Skeletal muscle cell (primary cell): ENCODE data around the gene KCNJ3.

ENCODE experiments used
- DNase-seq: peaks from one replicate; pipeline ENCODE4 v3.0.0-alpha.2; 2010; ENCODE audit warnings: low read depth
- H3K4me3 ChIP-seq: 2 replicates; pipeline ENCODE4 v1.5.1; 2011; ENCODE audit warnings: low read depth, mild to moderate bottlenecking, control low read depth, low read length, moderate library complexity

Gene KCNJ3, protein sequence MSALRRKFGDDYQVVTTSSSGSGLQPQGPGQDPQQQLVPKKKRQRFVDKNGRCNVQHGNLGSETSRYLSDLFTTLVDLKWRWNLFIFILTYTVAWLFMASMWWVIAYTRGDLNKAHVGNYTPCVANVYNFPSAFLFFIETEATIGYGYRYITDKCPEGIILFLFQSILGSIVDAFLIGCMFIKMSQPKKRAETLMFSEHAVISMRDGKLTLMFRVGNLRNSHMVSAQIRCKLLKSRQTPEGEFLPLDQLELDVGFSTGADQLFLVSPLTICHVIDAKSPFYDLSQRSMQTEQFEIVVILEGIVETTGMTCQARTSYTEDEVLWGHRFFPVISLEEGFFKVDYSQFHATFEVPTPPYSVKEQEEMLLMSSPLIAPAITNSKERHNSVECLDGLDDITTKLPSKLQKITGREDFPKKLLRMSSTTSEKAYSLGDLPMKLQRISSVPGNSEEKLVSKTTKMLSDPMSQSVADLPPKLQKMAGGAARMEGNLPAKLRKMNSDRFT

DNA sequence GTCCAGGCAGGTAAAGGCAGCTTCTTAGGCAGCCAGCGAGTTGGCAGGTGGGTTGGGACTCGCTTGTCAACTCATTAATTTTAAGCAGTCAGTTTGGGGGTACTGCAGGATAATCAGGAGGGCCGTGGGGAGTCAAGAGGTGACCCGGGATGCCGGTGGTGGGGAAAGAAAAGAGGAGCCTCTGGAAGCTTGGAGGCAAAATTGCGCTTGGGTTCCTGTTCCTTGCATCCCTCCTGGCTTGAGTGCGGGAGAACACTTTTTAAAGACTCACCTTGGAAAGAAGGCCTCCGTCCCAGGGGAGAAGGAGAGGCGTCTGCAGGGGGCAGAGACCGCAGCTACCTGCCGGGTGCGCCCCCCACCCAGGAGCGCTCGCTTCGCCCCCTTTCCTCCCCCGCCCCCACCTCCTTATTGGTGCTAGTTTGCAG lies at the start of gene KCNJ3:
TSS of gene KCNJ3 (plus strand) at position 400 of the 425 bp plus-strand sequence. CDS start 81 bp downstream, outside the sequence.
- peak within 1 kb of the TSS; percentile 40 for H3K4me3 ChIP-seq

DNA sequence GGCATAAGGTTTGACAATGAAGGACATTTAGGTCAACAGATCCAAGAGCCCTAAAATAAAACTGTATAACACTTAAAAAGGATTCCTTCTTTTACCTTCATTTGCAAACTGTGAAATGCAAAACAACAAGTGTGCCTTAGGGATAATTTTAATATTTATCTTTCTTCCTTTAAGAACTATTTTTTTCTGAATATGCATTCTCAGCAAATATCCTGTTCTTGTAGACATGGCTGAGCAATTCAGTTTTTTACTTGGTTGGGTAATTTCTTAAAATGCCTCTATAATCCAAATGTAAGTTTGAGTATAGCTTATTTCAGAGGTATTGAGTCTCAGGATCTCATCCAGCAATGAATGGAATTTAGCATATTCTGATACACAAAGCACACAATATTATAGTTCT lies 43.0 kb upstream of the KCNJ3 start:
- no peak overlapping the region for H3K4me3 ChIP-seq
- DNase-seq = no peak

More for the DNA sequence above, at the start of gene KCNJ3:
- no peak for DNase-seq

DNA sequence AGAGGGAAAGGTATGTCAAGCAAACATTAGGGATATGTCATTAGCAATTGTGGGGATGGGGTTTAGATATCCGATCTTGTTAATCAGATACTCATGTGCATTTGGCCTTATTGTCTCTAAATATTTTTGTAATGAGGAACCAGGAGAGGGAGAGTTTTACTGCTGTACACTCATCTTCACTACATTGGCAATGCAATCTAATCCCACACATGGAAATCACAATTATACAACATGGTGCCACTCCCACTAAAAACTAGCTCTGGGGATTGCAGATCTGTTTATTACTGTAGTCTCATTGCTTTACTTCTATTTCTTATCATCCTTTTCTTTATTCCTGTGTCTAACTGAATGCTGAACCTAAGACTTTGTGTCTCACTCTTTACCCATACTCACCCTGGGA lies 39.6 kb upstream of the KCNJ3 start:
- no peak for DNase-seq
- no peak overlapping the region for H3K4me3 ChIP-seq

DNA sequence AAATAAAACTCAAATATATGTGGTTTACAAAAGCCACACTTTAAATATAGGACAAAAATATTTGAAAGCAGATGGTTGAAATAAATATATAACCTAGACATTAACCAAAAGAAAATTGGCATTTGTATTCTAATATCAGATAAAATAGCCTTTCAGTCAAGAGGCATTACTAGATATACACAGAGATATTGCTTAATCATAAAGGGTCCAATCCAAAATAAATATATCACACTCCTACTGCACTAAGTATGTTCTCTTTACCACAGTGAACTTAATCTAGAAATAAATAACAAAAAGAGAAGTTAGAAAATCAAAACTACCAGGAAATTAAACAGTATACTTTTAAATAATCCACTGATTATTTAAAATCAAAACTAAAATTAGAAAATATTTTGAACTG lies 34.2 kb upstream of the KCNJ3 start:
- DNase-seq = no peak
- H3K4me3 ChIP-seq = no peak overlapping the region

DNA sequence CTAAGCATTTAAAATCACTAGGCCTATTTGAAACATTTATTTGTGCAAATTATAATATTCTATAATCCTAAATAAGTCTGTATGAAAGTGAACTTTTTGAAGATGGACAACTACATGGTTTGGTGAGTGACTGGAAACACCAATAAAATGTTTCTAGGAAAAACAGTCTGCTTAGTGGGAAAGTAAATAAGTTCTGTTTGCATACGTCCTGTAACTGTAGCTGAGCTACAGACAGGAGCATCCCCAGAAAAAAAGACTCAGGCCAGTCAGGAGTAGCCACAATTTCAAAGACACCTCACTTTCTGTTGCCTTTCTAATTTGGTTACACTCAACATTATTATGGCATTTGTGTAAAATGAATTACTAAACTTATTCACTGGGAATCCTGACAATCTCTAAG lies 28.4 kb upstream of the KCNJ3 start:
- no peak overlapping the region for H3K4me3 ChIP-seq
- DNase-seq = no peak

DNA sequence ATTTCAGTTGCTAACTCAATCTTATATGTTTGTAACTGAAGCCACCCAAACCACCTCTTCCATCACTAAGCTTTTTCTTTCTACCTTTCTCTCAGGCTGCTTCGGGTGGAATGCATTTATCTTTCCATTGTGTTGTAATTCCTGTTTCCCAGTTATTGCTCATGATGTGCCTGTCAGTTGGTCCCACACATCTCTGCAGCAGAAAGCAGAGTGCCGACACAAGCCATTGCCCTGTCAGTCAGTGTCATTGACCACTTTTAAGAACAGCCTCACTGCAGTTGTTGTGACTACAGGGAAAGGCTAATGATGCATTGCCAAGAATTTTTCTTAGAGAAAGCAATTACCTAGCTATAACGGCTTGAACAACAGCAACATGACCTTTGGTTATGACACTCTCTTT lies 24.8 kb upstream of the KCNJ3 start:
- H3K4me3 ChIP-seq = no peak overlapping the region
- DNase-seq = no peak

DNA sequence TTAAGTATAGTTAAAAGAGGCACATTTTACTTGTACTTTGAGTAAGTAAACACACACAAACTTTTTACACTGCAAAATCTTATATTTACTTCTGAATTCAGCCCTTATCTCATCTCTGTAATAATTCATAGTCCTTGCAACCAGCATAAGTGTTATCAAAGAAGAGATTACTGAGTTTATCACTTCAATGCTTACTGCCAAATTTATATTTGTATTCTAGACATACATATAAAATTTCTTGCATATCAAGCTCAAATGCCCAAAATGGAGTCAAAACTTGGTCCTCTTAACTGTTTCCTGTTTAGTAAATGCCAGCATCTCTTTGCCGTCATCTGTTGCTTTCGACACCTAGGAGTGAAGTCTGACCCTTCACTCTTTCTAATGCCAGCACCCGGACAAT lies 21.1 kb upstream of the KCNJ3 start:
- H3K4me3 ChIP-seq = no peak overlapping the region
- DNase-seq = no peak

DNA sequence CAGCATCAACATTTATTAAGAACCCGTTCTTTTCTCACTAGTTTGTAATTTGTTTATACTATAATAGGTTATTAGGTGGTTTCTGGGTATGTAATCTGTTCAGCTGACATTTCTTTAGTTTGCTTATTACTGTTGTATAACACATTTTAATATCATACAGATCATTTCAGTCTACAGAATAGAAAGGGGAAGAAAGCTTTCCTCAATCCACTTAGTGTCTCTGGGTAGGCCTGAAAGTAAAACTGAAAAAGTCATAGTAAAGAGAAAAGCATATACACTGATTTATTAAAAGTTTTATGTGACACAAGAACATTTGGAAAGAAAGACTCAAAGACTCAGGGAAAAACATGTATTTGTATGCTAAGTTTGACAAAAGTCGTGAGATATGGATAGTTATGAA lies 16.8 kb upstream of the KCNJ3 start:
- DNase-seq = no peak
- H3K4me3 ChIP-seq = no peak overlapping the region

DNA sequence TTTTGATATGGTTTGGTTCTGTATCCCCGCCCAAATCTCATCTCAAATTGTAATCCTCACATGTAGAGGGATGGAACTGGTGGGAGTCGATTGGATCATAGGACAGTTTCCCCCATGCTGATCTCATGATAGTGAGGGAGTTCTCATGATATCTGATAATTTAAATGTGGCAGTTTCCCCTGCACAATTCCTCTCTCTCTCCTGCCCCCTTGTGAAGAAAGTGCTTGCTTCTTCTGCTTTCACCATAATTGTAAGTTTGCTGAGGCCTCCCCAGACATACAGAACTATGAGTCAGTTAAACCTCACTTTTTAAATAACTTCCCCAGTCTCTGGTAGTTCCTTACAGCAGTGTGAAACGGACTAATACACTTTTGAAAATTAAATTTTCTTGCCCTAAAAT lies 12.3 kb upstream of the KCNJ3 start:
- no peak for DNase-seq
- H3K4me3 ChIP-seq = no peak overlapping the region

DNA sequence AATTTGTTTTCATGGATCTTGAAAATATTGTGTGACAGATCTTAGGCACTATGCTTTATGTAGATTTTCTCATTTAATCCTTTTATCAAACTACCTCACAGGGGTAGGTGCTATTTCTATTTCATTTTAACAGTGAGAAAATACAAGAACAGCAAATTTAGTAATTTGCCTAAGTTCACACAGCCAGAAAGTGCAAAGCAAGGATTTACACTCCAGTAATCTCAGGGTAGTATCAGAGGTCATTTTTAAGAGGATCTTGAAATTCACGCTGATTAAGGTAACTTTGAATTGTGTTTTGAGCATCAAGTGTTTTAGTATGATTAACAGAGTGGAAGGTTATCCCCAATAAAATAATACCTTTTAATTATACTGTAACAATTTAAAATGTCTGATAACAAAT lies 10.1 kb upstream of the KCNJ3 start:
- H3K4me3 ChIP-seq = no peak overlapping the region
- DNase-seq = no peak

DNA sequence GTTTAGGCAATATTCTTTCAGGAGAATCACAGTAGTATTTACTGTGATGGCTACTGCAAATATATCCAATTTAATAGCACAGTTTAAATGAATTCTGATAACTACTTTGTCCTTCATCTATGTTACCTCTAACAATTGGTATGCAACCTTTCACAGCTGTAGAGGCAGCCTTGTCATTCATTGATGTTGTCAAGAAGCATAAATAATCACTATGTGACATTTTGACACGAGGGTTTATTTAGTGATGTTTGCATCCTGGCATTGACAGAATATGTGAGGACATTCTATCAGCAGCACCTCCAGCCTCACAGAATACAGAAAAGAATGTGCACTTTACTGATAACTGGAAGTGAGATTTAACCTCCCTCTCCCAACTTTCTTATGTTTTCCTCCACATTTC lies 9.3 kb upstream of the KCNJ3 start:
- no peak overlapping the region for H3K4me3 ChIP-seq
- no peak for DNase-seq

DNA sequence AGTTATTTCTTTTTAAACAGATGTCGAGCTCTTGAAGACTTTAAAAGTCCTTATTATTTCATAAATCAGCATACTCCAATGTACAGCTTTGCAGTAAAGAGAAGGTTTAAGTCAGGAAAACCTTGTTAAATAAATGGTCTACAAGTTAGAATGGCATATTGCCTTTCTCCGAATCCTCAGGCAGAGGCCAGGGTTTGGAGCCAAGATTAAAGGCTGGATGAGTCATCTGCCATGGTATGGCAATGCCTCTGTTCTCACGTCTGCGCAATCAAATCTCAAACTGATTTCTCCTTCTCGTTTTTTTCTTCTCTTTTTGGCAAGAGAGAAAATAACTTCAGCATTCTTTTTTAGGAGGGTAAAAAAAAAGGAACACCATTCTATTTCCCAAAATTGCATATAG lies 5.6 kb upstream of the KCNJ3 start:
- no peak for DNase-seq
- H3K4me3 ChIP-seq = no peak overlapping the region

DNA sequence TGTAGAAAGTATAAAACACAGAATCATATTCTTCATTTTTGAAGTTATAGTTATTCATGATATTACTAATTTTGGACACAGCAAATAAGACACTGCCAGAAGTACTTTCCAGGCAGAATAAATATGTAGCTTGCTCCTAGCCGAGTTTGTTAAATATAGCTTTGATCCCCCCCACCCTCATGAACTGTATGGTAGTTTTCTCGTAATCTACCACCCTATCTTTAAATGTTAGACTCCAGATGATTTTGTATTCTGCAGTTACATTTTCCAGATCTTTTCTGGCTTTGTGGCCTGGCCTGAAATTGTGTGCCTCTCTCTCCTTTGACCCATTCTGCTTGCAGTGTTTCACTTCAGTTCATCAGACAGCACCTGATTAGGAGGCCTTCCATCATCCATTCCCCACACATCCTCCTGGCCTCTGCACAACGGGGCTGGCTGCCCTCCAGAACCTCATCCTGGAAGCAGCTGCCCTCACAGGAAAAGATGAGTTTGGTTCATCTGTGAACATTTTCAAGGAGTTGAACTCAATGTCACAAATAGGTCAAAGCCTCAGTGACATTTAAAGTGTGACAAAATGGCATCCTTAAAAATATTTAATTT lies 4.7 kb upstream of the KCNJ3 start:
- DNase-seq = no peak
- no peak overlapping the region for H3K4me3 ChIP-seq

DNA sequence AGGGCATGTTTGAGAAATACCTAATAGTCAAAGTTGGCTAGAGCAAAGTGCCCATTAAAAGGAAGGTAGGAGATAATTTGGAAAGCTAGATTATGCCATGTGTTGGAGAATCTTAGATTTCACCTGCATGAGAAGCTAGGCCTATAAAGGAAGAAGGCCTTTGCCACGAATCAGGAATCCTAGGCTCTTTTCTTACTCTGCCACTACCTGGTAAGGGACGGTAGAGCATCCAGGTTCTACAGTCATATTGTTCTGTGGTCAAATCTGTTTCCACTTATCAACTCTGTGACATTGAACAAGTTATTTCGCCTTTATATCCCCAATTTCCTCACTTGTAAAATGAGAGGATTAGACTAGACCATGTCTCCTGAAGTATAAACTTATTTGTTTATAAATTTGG lies 3.6 kb upstream of the KCNJ3 start:
- no peak for DNase-seq
- H3K4me3 ChIP-seq = no peak overlapping the region

DNA sequence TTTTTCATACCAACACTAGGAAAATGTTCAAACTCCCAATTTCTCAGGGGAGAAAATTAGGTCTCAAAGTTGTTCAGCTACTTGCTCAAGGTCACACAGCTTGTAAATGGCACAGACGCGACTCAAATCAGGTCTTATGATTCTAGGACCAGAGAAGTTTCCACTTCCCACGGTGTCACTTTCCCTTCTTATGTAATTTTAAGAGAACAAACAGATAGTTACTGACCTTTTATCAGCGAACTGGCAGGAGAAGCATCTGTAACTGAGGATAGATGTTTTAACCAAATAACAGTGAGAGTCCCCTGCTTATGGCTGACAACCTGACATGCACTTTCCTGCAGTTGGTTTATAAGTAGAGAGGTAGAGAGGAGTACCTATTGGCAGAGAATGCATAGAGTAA lies 2.1 kb upstream of the KCNJ3 start:
- H3K4me3 ChIP-seq = no peak overlapping the region
- DNase-seq = no peak

DNA sequence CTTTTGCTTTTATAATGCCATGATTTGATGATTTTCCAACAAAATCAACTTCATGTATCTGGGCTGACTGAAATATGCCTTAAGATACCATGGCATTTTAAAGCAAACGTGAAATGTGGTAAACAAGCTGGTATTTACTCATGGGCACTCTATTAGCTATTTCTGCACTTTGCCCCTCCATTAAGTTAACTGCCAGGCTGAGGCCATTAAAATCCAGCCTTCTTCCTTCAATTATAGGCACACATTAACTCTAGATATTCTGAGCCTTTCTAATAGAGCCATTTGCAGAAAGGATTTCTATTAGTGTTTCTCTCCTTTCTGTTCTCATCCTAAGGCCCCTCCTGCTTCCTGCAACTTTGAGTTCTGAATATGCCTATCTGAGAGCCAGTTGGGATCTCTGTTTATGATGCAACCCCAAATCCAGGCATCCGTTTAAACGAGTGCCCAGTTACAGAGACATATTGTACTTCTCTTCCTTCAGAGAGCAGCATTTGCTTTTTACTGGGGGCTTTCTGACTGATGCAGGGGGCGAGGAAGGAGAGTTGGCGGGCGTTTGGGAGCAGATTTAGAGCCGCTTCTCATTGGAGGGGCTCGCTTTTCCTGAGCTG lies 1.6 kb upstream of the KCNJ3 start:
- H3K4me3 ChIP-seq = peak overlapping the region; percentile 40
- no peak for DNase-seq

DNA sequence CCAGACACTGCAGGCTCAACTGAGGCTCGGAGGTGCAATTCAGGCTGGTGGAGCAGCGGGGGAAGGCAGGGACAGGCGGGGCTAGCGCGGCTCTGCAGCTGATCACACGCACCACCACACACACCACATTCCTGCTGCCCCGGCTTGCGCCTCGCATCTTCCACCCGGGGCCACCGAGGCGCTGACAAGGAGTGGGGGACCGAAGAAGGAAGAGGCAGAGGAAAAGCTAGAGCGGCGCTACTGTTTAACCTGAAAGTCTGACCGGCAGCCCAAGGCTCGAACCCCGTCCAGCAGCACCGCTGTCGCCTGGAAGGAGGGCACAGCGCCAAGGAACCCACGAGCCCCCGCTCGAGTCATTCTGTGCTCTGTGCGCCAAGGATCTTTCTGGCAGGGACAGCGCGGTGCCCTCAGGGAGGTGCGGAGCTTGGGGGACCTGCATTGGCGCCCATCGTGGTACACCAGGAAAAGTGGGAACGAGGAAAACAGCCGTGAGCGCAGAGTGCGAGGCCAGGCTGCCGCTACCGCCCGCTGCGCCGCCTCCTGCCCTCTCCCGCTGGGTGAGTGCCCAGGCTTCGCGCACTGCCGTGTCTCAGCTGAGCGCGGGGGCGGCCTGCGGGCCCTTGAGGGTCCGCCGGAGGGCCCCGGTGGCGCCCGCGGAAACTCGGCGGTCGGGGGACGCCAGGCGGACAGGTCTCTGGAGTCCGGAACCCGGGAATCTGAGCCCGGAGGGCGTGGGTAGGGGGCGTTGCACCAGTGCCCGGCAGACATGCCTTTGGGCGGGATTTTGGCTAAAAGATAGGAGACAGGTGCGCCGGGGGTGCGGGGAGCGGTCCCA lies 860 bp upstream of the KCNJ3 start:
- no peak for DNase-seq
- peak overlapping the region; percentile 40 for H3K4me3 ChIP-seq

DNA sequence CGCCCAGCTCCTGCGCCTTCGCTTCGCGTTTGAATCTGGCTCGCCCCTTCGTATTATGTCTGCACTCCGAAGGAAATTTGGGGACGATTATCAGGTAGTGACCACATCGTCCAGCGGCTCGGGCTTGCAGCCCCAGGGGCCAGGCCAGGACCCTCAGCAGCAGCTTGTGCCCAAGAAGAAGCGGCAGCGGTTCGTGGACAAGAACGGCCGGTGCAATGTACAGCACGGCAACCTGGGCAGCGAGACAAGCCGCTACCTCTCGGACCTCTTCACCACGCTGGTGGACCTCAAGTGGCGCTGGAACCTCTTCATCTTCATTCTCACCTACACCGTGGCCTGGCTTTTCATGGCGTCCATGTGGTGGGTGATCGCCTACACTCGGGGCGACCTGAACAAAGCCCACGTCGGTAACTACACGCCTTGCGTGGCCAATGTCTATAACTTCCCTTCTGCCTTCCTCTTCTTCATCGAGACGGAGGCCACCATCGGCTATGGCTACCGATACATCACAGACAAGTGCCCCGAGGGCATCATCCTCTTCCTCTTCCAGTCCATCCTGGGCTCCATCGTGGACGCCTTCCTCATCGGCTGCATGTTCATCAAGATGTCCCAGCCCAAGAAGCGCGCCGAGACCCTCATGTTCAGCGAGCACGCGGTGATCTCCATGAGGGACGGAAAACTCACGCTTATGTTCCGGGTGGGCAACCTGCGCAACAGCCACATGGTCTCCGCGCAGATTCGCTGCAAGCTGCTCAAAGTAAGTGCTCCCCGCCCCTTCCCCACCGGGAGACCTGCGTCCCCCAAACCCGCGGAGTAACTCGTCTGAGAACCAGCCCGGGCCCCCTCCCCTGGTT lies 453 bp downstream of the KCNJ3 start:
- no peak for DNase-seq
- H3K4me3 ChIP-seq = no peak overlapping the region

DNA sequence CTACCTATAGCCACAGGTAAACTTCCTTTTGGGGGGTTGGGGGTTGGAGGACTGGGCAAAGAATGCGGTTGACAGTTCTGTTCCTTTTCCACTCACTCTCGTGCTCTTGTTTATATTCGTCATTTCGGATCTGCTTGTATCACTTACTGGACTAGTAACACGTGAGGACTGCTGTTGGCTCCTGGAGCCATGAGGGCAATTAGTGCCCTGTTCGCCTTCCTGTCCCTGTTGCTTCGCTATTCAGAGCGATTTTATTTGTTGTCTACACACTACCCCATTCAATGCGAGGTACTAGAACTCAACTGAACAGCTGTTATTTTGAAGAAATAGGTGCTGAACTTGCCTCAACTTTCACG lies 1.1 kb downstream of the KCNJ3 start:
- H3K4me3 ChIP-seq = no peak overlapping the region
- DNase-seq = no peak
